Upper lobe of right lung (tissue), 1 donor: ENCODE results near the gene TRAF2. TPM values are rescaled to one million over a fixed set of nuclear protein-coding genes. Genes with fewer than 3 reads are reported as not detected.

Source experiments
- ATAC-seq: fragments of 200-7000 bp; cut with Tn5 transposase; one replicate; pipeline ENCODE4 v1.9.1; 2020; ENCODE audit warnings: mild to moderate bottlenecking, moderate library complexity
- DNase-seq: peaks from one replicate; pipeline ENCODE4 v3.0.0-alpha.2; 2020
- H3K27ac ChIP-seq: fragments of 200-600 bp; one replicate; pipeline ENCODE4 v1.8.0; 2022
- H3K27me3 ChIP-seq: fragments of 200-600 bp; one replicate; pipeline ENCODE4 v1.8.0; 2022; ENCODE audit warnings: mild to moderate bottlenecking
- H3K36me3 ChIP-seq: fragments of 200-600 bp; one replicate; pipeline ENCODE4 v1.8.0; 2022
- H3K4me1 ChIP-seq: fragments of 200-600 bp; one replicate; pipeline ENCODE4 v1.8.0; 2022
- H3K4me3 ChIP-seq: fragments of 200-600 bp; one replicate; pipeline ENCODE4 v1.8.0; 2022; ENCODE audit warnings: mild to moderate bottlenecking
- H3K9me3 ChIP-seq: fragments of 200-600 bp; one replicate; pipeline ENCODE4 v1.8.0; 2022
- CTCF ChIP-seq: fragments of 200-600 bp; IDR thresholded peaks from one replicate; pipeline ENCODE4 v1.8.0; 2022; ENCODE audit warnings: antibody characterized with exemption
- intact Hi-C: fragments of 100-400 bp; cut with DNase I; formaldehyde crosslinking; loops from one replicate; pipeline ENCODE4 v1.11.0; 2022
- total RNA-seq: library from RNA; stranded (reverse); fragmentation: NEBNext Ultra II Directional; extraction: Animal tissue kit (Norgen Biotek cat#: 25700); gene quantifications from one replicate; pipeline ENCODE4 v1.2.1, GENCODE V29; 2021
- donor health status: DM: no; HTN: yes; CAD: no; lungs with severe emphysema.

The TRAF2 gene
- total RNA-seq, 1 donor from 2014 or later: 14.8 TPM

- Histone ChIP-seq H3K4me1 (peaks cover 15% of the 10 kb centered on the region), H3K27ac (no peak overlapping the region), H3K4me3 (no peak overlapping the region), H3K9me3 (no peaks in the 10 kb centered on the region), H3K27me3 (no peaks in the 10 kb centered on the region), H3K36me3 (no peaks in the 10 kb centered on the region)
- intact Hi-C loops: no loop called here
- no peak for DNase-seq
- no peak for TF ChIP-seq CTCF
- ATAC-seq: no peak
These were observed 82.2 kb downstream of the TRAF2 start for GRCh38 chr9:136968333-136969127.

GRCh38 chr9:136969150-136969549 is 82.8 kb downstream of the TRAF2 start:
- H3K9me3 ChIP-seq: no peaks in the 10 kb centered on the region
- no peaks in the 10 kb centered on the region for H3K27me3 ChIP-seq
- intact Hi-C loops: no loop called here
- TF ChIP-seq CTCF: no peak
- H3K27ac ChIP-seq: no peak overlapping the region
- H3K4me3 ChIP-seq: no peak overlapping the region
- DNase-seq (no peak), ATAC-seq (peak; percentile 3)
- no peaks in the 10 kb centered on the region for H3K36me3 ChIP-seq
- peaks cover 12% of the 10 kb centered on the region for H3K4me1 ChIP-seq

GRCh38 chr9:136969774-136970173 is 83.5 kb downstream of the TRAF2 start:
- H3K4me1 ChIP-seq: peaks cover 6% of the 10 kb centered on the region
- intact Hi-C loops: no loop called here
- H3K36me3 ChIP-seq: no peaks in the 10 kb centered on the region
- ATAC-seq: no peak
- H3K4me3 ChIP-seq: no peak overlapping the region
- H3K9me3 ChIP-seq: no peaks in the 10 kb centered on the region
- H3K27me3 ChIP-seq: no peaks in the 10 kb centered on the region
- no peak overlapping the region for H3K27ac ChIP-seq
- TF ChIP-seq CTCF: no peak
- no peak for DNase-seq

GRCh38 chr9:136970361-136970760 is 84.0 kb downstream of the TRAF2 start:
- no peak for ATAC-seq
- Histone ChIP-seq H3K9me3 (no peaks in the 10 kb centered on the region), H3K27me3 (no peaks in the 10 kb centered on the region), H3K27ac (no peak overlapping the region), H3K4me1 (peaks cover 10% of the 10 kb centered on the region), H3K4me3 (no peak overlapping the region), H3K36me3 (no peaks in the 10 kb centered on the region)
- no peak for TF ChIP-seq CTCF
- intact Hi-C loops: no loop called here
- no peak for DNase-seq

GRCh38 chr9:136971746-136972145 is 85.4 kb downstream of the TRAF2 start:
- intact Hi-C loops: no loop called here
- DNase-seq (no peak), ATAC-seq (no peak)
- Histone ChIP-seq H3K27me3 (no peaks in the 10 kb centered on the region), H3K9me3 (no peaks in the 10 kb centered on the region), H3K27ac (no peak overlapping the region), H3K36me3 (no peaks in the 10 kb centered on the region), H3K4me3 (no peak overlapping the region), H3K4me1 (peaks cover 17% of the 10 kb centered on the region)
- no peak for TF ChIP-seq CTCF
